Adrenal gland (tissue), 19 donors: ENCODE data around the gene TRABD2A. TPM values are rescaled to one million over a fixed set of nuclear protein-coding genes. Genes with fewer than 3 reads are reported as not detected.

Source experiments
- DNase-seq, 7 donors: peaks; one replicate each; pipeline ENCODE4 v3.0.0-alpha.2; 2019 to 2020
- H3K27ac ChIP-seq, 5 donors: fragments of 200-600 bp; sonication (generic) in 4 of 5; 1 replicate in 3 of 5; 2 replicates in 2 of 5; pipeline versions ENCODE4 v1.5.1 to v1.8.0; 2016 to 2020; ENCODE audit warnings: mild to moderate bottlenecking in 1 of 5
- H3K27me3 ChIP-seq: fragments of 200-600 bp; 2 replicates; pipeline ENCODE4 v1.8.0; 2021
- H3K36me3 ChIP-seq, 2 donors: fragments of 200-600 bp; replicated peaks in 1 of 2; 1 replicate in 1 of 2; 2 replicates in 1 of 2; pipeline versions ENCODE4 v1.5.1 to v1.8.0; 2018 to 2022
- H3K4me1 ChIP-seq, 2 donors: fragments of 200-600 bp; replicated peaks in 1 of 2; 1 replicate in 1 of 2; 2 replicates in 1 of 2; pipeline versions ENCODE4 v1.5.1 to v1.8.0; 2018 to 2021
- H3K4me3 ChIP-seq, 4 donors: fragments of 200-600 bp; sonication (generic) in 3 of 4; one replicate each; pipeline ENCODE4 v1.5.1; 2016 to 2018
- H3K9me3 ChIP-seq, 3 donors: fragments of 200-600 bp; sonication (generic) in 1 of 3; replicated peaks in 1 of 3; 1 replicate in 2 of 3; 2 replicates in 1 of 3; pipeline versions ENCODE4 v1.5.1 to v1.8.0; 2016 to 2021
- POLR2A ChIP-seq, 2 donors: fragments of 450-650 bp; IDR thresholded peaks; one replicate each; pipeline ENCODE4 v1.6.1; 2017; ENCODE audit warnings: antibody characterized with exemption in 2 of 2, mild to moderate bottlenecking in 2 of 2, moderate library complexity in 1 of 2
- WGBS, 4 donors: extraction: QIAGEN DNeasy Blood & Tissue Kit in 2 of 4; methylation state at CpG; one replicate each; pipeline versions ENCODE4 v1.1.5 to v1.1.7; 2013 to 2017; 5-methylcytosine and 5-hydroxymethylcytosine counted together
- intact Hi-C, 2 donors: fragments of 100-400 bp; cut with DNase I; formaldehyde crosslinking; loops; one replicate each; pipeline versions ENCODE4 v1.14.1 to v1.15.0; 2022 to 2023
- long read RNA-seq, 10 donors: library from polyadenylated mRNA in 3 of 10; unstranded in 2 of 10; stranded (forward) in 1 of 10; transcript quantifications; one replicate each; pipeline ENCODE4 v2.0.0 and lab custom pipeline, GENCODE V29; 2021 to 2026
- polyA plus RNA-seq, 3 donors: library from polyadenylated mRNA; stranded (reverse); fragments of 200-250 nt in 2 of 3; fragments of 350-450 nt in 1 of 3; fragmentation: Illumina TruSeq in 1 of 3; extraction: RNeasy Lipid Tissue Mini Kit (QIAGEN cat#74804) in 1 of 3; gene quantifications; one replicate each; pipeline ENCODE4 v1.2.3, GENCODE V29; 2013 to 2014
- total RNA-seq, 9 donors: library from RNA; depleted of rRNA in 4 of 9; stranded (reverse); fragments of >200 nt in 4 of 9; fragments of 120-200 nt in 1 of 9; fragmentation: NEBNext Ultra II Directional in 1 of 9; extraction: Animal tissue kit (Norgen Biotek cat#: 25700) in 1 of 9; gene quantifications; one replicate each; pipeline versions ENCODE4 v1.1.0 to v1.2.4, GENCODE V29; 2013 to 2023
- TF ChIP-seq, protein P1 (sequence below), 6 experiments: fragments of 450-650 bp in 4 of 6; fragments of 200-600 bp in 2 of 6; sonication (generic) in 1 of 6; IDR thresholded peaks; 1 replicate in 5 of 6; 2 replicates in 1 of 6; pipeline versions ENCODE4 v1.5.1 to v1.8.0; 2016 to 2021; ENCODE audit warnings: antibody characterized with exemption in 6 of 6, mild to moderate bottlenecking in 2 of 6, moderate library complexity in 1 of 6
- donor health status: healthy with polysubstance abuse.
- donor health status: Bipolar disorder and iron deficiency.
- donor health status: DM: yes; HTN: yes; CAD: no.
- donor health status: DM: no; HTN: no; CAD: no.
- donor health status: DM: no; HTN: no; CAD: no.
- donor health status: DM: yes; HTN: yes; CAD: no.

The TRABD2A gene, protein sequence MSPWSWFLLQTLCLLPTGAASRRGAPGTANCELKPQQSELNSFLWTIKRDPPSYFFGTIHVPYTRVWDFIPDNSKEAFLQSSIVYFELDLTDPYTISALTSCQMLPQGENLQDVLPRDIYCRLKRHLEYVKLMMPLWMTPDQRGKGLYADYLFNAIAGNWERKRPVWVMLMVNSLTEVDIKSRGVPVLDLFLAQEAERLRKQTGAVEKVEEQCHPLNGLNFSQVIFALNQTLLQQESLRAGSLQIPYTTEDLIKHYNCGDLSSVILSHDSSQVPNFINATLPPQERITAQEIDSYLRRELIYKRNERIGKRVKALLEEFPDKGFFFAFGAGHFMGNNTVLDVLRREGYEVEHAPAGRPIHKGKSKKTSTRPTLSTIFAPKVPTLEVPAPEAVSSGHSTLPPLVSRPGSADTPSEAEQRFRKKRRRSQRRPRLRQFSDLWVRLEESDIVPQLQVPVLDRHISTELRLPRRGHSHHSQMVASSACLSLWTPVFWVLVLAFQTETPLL
- total RNA-seq (1 to 10 TPM in 2 of 9 donors, under 1 TPM in 6, not detected in 1; 0.28 to 2.4 (median 0.65) TPM), polyA plus RNA-seq (1 to 10 TPM in 2 of 3 donors, under 1 TPM in 1; 0.29 to 1.4 (median 1.0) TPM)
- long read RNA-seq, donor 1, partial matches to known transcripts, result 811 of 832 reads
- long read RNA-seq, donor 1, other reads (novel, unspliced or antisense), result 21 of 832 reads
- long read RNA-seq, donor 2, result 0 reads
- long read RNA-seq, donor 3, result 0 reads
- long read RNA-seq, donor 4, result 0 reads
- long read RNA-seq, donor 5, partial matches to known transcripts, result 0 of 1 reads
- long read RNA-seq, donor 5, other reads (novel, unspliced or antisense), result 0 of 1 reads
- long read RNA-seq, donor 6, result 0 reads
- long read RNA-seq, donor 7, partial matches to known transcripts, result 194 of 798 reads
- long read RNA-seq, donor 7, other reads (novel, unspliced or antisense), result 604 of 798 reads
- long read RNA-seq, donor 8, partial matches to known transcripts, result 1,653 of 1,698 reads
- long read RNA-seq, donor 8, other reads (novel, unspliced or antisense), result 45 of 1,698 reads
- long read RNA-seq, donor 9, result 0 reads
- long read RNA-seq, donor 10, partial matches to known transcripts, result 824 of 829 reads
- long read RNA-seq, donor 10, other reads (novel, unspliced or antisense), result 5 of 829 reads

DNA sequence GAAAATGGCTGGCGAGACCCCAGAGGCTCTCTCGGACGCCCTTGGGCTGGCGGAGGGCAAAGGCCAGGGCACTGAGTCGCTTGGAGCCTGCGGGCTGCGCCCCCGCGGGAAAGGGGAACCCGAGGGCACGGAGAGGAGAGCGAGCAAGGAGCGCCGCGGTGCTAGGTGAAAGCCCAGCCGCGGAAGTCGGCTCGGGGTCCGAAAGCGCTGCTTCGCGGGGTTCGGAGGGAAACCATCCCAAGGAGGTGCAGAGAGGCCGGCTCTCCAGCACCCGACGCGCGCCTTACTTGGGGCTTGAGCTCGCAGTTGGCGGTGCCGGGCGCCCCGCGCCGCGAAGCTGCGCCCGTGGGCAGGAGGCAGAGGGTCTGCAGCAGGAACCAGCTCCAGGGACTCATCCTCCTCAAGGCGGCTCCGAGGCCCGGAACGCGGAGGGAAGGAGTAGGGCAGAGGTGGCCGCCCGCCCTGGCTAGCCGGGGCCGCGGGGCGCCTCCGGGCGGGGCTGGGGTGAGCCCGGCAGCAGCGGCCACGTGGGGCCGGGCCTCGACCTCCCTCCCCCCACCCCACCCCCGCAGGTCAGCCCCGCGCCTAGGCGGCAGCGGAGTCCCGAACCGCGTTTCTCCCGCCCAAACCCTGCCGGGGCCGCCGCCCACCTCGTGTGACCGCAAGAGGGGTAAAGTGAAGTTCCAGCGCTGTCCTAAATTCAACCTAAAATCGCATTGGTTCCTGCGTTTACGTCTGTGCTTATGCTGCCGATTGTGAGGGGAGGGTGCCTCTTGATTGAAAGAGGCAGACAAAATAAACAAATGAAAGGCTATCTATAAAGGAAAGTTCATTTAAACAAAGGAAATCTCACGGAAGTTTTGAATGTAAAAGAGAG is at the start of gene TRABD2A:
Gene TRABD2A, minus strand, starts transcription at position 440 of the 877 bp plus-strand sequence. Its CDS starts 45 bp downstream, at position 395.
- peak in 1 of 7 donors; percentile 33 for DNase-seq
- Histone ChIP-seq H3K9me3 (no peaks in the 10 kb centered on the region), H3K4me3 (peak within 1 kb of the TSS in 2 of 4 donors; percentile 34 to 52), H3K27me3 (peaks cover 30% of the 10 kb centered on the region), H3K36me3 (no peaks in the 10 kb centered on the region), H3K4me1 (peaks cover 16 to 21% of the 10 kb centered on the region in 2 donors), H3K27ac (no peak within 1 kb of the TSS)
- intact Hi-C loops, result loop anchor here in 1 of 2 donors (5.0 kb wide), 1 partner anchor 384 kb away; no protein-coding TSS in a partner anchor
- WGBS, 4 donors, result 1% methylated on average over 18 to 77 of the region's 77 CpGs
- TF ChIP-seq, protein P1, sequence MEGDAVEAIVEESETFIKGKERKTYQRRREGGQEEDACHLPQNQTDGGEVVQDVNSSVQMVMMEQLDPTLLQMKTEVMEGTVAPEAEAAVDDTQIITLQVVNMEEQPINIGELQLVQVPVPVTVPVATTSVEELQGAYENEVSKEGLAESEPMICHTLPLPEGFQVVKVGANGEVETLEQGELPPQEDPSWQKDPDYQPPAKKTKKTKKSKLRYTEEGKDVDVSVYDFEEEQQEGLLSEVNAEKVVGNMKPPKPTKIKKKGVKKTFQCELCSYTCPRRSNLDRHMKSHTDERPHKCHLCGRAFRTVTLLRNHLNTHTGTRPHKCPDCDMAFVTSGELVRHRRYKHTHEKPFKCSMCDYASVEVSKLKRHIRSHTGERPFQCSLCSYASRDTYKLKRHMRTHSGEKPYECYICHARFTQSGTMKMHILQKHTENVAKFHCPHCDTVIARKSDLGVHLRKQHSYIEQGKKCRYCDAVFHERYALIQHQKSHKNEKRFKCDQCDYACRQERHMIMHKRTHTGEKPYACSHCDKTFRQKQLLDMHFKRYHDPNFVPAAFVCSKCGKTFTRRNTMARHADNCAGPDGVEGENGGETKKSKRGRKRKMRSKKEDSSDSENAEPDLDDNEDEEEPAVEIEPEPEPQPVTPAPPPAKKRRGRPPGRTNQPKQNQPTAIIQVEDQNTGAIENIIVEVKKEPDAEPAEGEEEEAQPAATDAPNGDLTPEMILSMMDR (IDR thresholded peaks at IDR 0.05), result no peak
- TF ChIP-seq POLR2A (IDR thresholded peaks at IDR 0.05), result no peak

DNA sequence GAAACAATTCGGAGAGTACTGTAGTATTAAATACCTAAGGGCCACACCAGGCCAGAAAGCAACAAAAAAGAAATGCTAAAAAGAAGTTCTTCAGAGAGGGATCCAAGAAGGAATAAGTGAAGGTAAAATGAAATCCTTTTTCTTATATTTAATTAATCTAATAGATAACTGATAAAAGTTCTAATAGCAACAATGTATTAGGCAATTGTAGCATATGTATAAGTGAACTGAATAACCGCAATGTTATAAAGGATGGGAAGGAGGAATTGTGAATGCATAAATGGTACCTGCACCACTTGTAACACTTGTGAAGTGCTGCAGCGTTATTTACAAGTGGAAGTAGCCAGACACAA is 46.4 kb upstream of the TRABD2A start:
- no peak for TF ChIP-seq POLR2A (IDR thresholded peaks at IDR 0.05)
- TF ChIP-seq, protein P1 (IDR thresholded peaks at IDR 0.05), result no peak
- H3K27ac ChIP-seq, result no peak overlapping the region
- H3K4me3 ChIP-seq, result no peak overlapping the region
- intact Hi-C loops, result no loop called here
- no peaks in the 10 kb centered on the region for H3K36me3 ChIP-seq
- 39 to 44% (median 42%) methylated on average over 3 of the region's 3 CpGs for WGBS, 4 donors
- H3K4me1 ChIP-seq, result peaks cover 0 to 8% of the 10 kb centered on the region in 2 donors
- no peaks in the 10 kb centered on the region for H3K27me3 ChIP-seq
- no peak for DNase-seq
- no peaks in the 10 kb centered on the region for H3K9me3 ChIP-seq

DNA sequence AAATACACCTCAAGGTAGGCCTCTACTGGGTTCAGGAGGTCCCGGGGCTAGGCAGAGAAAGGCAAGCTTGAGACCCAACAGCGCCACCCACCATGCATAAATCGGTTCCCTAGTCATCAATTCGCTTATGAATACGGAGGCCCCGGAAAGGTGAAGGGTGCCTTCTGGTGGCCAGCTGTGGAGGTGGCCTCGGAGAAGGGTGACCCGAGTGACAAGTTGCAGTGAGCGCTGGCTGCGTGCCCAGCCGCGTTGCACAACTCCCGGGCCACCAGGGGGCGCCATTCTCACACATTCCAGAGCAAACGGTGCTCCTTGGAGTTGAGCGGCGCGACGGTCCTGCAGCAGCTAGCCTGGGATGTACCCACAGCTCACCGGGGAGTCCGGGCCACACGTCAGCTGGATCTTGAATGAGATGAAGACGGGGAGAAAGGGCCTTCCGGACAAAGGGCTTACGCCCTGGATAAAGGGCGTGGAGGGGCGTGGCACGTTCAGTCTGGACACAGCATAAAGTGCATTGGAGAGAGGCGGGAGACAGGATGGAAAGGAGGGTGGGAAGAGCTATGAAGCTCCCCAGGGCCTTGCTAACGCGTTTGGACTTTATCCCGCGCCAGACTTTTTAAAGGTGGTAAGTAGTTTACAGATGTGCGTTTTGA is 45.0 kb upstream of the TRABD2A start:
- H3K27ac ChIP-seq, result peak overlapping the region in 1 of 5 donors; percentile 1
- WGBS, 4 donors, result 4 to 6% (median 5%) methylated on average over 15 to 34 of the region's 34 CpGs

More for the DNA sequence above, 45.0 kb upstream of the TRABD2A start:
- intact Hi-C loops, result no loop called here
- no peaks in the 10 kb centered on the region for H3K27me3 ChIP-seq
- H3K4me1 ChIP-seq, result peaks cover 0 to 8% of the 10 kb centered on the region in 2 donors
- TF ChIP-seq POLR2A (IDR thresholded peaks at IDR 0.05), result no peak
- TF ChIP-seq, protein P1 (IDR thresholded peaks at IDR 0.05), result peak; percentile 95 to 99 (median 99)
- H3K36me3 ChIP-seq, result no peaks in the 10 kb centered on the region
- DNase-seq, result peak; percentile 95 to 99 (median 97)
- no peaks in the 10 kb centered on the region for H3K9me3 ChIP-seq
- H3K4me3 ChIP-seq, result peak overlapping the region in 1 of 4 donors; percentile 27
